Chondrocyte (in vitro differentiated cells): Measurements from ENCODE around the gene SCPEP1. TPM values are rescaled to one million over a fixed set of nuclear protein-coding genes. Genes with fewer than 3 reads are reported as not detected.

Experiments used
- DNase-seq: peaks from one replicate; pipeline ENCODE4 v3.0.0; 2021; ENCODE audit warnings: mixed read lengths, low spot score
- H3K27ac Mint-ChIP-seq: one replicate; pipeline ENCODE4 v1.8.0; 2021; ENCODE audit warnings: mild to moderate bottlenecking, moderate library complexity, mixed read lengths; ENCODE audit not compliant: unreplicated experiment
- H3K27me3 Mint-ChIP-seq: 2 replicates; pipeline ENCODE4 v1.8.0; 2021; ENCODE audit warnings: low read depth, mixed read lengths
- H3K36me3 Mint-ChIP-seq: 2 replicates; pipeline ENCODE4 v1.8.0; 2021; ENCODE audit warnings: low read depth, mixed read lengths
- H3K4me1 Mint-ChIP-seq: 2 replicates; pipeline ENCODE4 v1.8.0; 2021; ENCODE audit warnings: low read depth, mild to moderate bottlenecking, mixed read lengths
- H3K4me3 Mint-ChIP-seq: one replicate; pipeline ENCODE4 v1.8.0; 2021; ENCODE audit warnings: mild to moderate bottlenecking, moderate library complexity, mixed read lengths; ENCODE audit not compliant: unreplicated experiment
- H3K9me3 Mint-ChIP-seq: 2 replicates; pipeline ENCODE4 v1.8.0; 2021; ENCODE audit warnings: low read depth, mixed read lengths
- CTCF ChIP-seq: fragments of 200-600 bp; sonication (generic); IDR thresholded peaks from 2 replicates; pipeline ENCODE4 v1.5.0; 2021; ENCODE audit warnings: antibody characterized with exemption, mild to moderate bottlenecking, moderate library complexity
- total RNA-seq: library from RNA; stranded (reverse); gene quantifications from 3 replicates; pipeline ENCODE4 v1.2.1, GENCODE V29; 2021

Gene SCPEP1
- total RNA-seq, 1 donor from 2014 or later: 50.8 TPM

- no peaks in the 10 kb centered on the region for H3K27me3 Mint-ChIP-seq
- no peak overlapping the region for H3K27ac Mint-ChIP-seq
- no peak overlapping the region for H3K4me3 Mint-ChIP-seq
- H3K4me1 Mint-ChIP-seq: no peaks in the 10 kb centered on the region
- H3K9me3 Mint-ChIP-seq: no peaks in the 10 kb centered on the region
- DNase-seq: no peak
- peaks cover 15% of the 10 kb centered on the region for H3K36me3 Mint-ChIP-seq
- no peak for TF ChIP-seq CTCF
Observed at GRCh38 chr17:56994009-56994792, 16.3 kb downstream of the SCPEP1 start.

- no peak for DNase-seq
- no peak for TF ChIP-seq CTCF
- H3K4me1 Mint-ChIP-seq: no peaks in the 10 kb centered on the region
- no peak overlapping the region for H3K27ac Mint-ChIP-seq
- H3K36me3 Mint-ChIP-seq: peaks cover 15% of the 10 kb centered on the region
- no peaks in the 10 kb centered on the region for H3K27me3 Mint-ChIP-seq
- H3K9me3 Mint-ChIP-seq: no peaks in the 10 kb centered on the region
- no peak overlapping the region for H3K4me3 Mint-ChIP-seq
Observed at GRCh38 chr17:56995766-56996165, 17.8 kb downstream of the SCPEP1 start.

- H3K36me3 Mint-ChIP-seq: peaks cover 13% of the 10 kb centered on the region
- no peak for DNase-seq
- no peaks in the 10 kb centered on the region for H3K4me1 Mint-ChIP-seq
- H3K27me3 Mint-ChIP-seq: no peaks in the 10 kb centered on the region
- TF ChIP-seq CTCF: no peak
- H3K27ac Mint-ChIP-seq: no peak overlapping the region
- no peaks in the 10 kb centered on the region for H3K9me3 Mint-ChIP-seq
- no peak overlapping the region for H3K4me3 Mint-ChIP-seq
Observed at GRCh38 chr17:56997313-56997712, 19.4 kb downstream of the SCPEP1 start.

GRCh38 chr17:57001541-57001940, 23.6 kb downstream of the SCPEP1 start:
- peaks cover 18% of the 10 kb centered on the region for H3K36me3 Mint-ChIP-seq
- no peaks in the 10 kb centered on the region for H3K4me1 Mint-ChIP-seq
- H3K27me3 Mint-ChIP-seq: no peaks in the 10 kb centered on the region
- H3K9me3 Mint-ChIP-seq: no peaks in the 10 kb centered on the region
- no peak for TF ChIP-seq CTCF
- no peak overlapping the region for H3K4me3 Mint-ChIP-seq
- DNase-seq: no peak
- no peak overlapping the region for H3K27ac Mint-ChIP-seq

GRCh38 chr17:57002904-57003303, 25.0 kb downstream of the SCPEP1 start:
- Mint-ChIP-seq H3K36me3 (peaks cover 13% of the 10 kb centered on the region), H3K9me3 (no peaks in the 10 kb centered on the region), H3K4me1 (no peaks in the 10 kb centered on the region), H3K27me3 (no peaks in the 10 kb centered on the region), H3K27ac (no peak overlapping the region), H3K4me3 (no peak overlapping the region)
- TF ChIP-seq CTCF: no peak
- no peak for DNase-seq
